HG03139 (cell line): Measurements from ENCODE around the gene ZFR.

Experiments used
- ATAC-seq: cut with Tn5 transposase; IDR thresholded peaks from one replicate; pipeline ENCODE4 v1.9.1; 2021; ENCODE audit not compliant: unreplicated experiment

Gene ZFR

DNA sequence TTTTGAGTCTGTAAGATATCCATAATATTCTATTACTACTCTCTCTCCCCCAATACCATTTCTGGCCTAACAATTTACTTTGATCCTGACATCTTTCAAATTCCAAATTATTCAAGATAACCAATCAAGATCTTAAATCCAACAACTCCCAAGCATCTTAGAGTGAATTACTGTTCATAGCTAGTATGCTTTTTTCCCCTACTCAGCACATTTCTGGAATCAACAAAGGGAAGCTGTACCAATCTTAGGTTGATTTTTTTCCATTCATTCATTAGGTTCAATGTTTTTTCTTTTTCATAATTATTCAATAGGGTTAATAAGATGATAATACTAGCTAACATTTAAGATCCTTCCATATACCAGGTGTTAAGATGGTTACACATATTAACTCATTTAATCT, 81.5 kb downstream of the ZFR start:
- ATAC-seq = no peak

DNA sequence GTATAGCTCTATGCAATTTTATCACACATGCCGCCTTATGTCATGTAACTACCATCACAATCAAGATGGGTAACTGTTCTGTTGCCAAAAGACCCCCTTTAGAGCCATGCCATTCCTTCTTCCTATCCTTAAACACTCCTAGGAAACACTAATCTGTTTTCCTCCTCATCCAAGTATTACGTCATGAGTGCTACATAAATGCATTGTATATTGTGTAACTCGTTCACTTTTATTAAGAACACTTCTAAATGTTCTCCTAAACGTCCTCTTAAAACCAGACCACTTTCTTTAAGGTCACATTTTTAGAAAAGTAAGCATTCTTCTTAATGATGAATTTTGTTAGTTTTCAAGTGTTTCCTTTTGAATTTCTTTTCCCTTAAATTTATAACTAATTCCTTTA, 82.0 kb downstream of the ZFR start:
- ATAC-seq = no peak

DNA sequence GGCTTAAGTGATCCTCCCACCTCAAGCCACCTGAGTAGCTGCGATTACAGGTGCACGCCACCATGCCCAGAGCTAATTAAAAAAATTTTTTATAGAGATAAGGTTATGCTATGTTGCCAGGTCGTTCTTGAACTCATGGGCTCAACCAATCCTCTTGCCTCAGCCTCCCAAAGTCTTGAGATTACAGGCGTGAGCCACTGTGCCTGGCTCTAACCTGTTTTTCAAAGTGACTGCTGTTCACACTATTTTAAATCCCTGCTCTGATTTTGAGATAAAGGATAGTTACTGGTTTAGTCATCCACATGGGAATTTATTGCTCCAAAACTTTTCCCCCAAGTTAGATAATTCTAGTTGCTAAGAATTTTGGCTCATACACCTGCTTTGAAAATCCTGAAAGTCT, 83.6 kb downstream of the ZFR start:
- no peak for ATAC-seq

DNA sequence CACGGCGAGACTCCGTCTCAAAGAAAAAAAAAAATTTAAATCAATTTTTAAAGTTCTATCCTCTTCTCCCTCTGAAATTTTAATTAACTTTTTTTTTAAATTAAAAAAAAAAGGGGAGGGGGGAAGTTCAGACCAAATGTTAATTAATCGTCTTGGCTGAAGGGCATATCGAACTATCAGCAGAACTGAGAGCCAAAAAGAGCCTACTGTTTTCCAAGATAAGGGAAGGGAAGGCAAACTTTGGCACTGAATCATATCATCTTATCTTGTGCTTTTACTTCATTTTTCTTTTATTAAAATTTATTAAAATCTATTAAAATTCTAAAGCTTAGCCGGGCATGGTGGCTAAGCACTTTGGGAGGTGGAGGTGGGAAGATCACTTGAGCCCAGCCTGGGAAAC, 85.9 kb downstream of the ZFR start:
- ATAC-seq = no peak

DNA sequence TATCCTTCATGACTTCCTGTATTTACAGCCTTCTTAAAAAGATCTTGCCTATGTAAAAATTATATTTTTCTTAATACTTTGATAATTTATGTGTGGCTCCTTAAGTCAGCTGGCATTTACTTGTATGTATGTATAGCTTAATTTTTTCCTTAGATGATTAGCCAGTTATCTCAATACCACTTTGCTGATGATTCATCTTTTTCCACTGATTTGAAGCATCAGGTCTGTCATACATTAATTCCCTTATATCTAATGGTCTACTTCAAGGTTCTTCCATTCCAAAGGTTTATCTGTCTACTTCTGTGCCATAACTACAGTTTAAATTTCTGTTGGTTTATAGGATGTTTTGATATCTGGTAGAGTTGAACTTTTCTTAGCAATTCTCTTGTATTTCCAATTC, 86.9 kb downstream of the ZFR start:
- ATAC-seq = no peak

DNA sequence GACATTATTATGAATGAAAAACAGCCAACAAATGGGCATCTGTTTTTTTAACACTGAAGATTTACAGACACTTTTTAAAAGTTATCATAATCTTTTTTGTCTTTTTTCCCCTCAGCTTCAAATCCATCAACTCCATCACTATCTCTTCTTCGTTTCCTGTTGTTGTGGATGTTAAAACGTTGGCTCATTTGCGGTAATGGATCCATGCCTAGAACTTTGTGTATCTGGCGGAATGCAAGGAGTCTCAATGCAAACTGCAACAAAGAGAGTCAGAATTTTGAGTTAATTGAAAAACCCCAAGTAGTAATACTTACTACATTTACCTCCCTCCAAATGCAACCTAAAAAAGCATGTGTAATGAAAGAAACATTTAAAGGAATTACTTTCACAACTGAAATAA, 88.9 kb downstream of the ZFR start:
- no peak for ATAC-seq

DNA sequence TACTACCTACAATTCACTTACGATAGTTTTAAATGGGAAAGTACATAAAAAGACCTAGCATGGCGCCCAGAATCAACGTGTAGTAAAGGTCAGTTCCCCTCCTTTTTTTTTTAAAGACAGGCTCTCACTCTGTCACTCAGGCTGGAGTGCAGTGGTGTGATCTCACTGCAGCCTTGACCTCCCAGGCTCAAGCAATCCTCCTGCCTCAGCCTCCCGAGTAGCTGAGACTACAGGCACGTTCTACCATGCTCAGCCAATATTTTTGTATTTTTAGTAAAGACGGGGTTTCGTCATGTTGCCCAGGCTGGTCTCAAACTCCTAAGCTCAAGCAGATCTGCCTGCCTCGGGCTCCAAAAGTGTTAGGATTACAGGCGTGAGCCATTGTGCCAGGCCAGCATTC, 91.1 kb downstream of the ZFR start:
- ATAC-seq = no peak

DNA sequence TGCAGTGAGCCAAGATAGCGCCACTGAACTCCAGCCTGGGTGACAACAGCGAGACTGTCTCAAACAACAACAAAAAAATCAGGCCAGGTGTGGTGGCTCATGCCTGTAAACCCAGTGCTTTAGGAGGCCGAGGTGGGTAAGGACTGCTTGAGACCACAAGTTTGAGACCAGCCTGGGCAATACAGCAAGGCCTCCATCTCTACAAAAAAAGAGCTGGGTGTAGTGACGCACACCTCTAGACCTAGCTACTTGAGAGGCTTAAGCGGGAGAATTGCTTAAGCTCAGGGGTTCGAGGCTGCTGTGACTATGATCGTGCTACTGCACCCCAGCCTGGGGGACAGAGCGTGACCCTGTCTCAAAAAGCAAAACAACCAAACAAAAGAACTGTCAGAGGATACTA, 91.9 kb downstream of the ZFR start:
- no peak for ATAC-seq

DNA sequence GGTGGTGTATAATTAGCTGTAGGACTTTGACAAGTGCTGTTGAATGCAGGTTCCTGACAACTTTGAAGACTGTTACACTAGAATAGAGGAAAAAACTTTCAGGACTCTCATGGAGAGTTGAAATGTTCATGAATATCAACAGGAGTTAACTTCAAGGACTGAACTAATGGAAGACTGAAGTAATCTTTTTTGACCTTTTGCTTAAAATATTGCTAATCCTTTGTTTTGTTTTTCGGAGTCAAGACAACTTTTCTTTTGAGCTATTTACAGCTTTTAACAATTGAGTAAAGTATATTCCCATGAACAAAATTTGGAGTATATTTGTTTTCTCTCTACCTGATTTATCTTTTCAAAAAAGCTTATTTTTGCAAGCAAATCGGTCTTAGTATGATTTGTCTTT, 97.7 kb downstream of the ZFR start:
- no peak for ATAC-seq

DNA sequence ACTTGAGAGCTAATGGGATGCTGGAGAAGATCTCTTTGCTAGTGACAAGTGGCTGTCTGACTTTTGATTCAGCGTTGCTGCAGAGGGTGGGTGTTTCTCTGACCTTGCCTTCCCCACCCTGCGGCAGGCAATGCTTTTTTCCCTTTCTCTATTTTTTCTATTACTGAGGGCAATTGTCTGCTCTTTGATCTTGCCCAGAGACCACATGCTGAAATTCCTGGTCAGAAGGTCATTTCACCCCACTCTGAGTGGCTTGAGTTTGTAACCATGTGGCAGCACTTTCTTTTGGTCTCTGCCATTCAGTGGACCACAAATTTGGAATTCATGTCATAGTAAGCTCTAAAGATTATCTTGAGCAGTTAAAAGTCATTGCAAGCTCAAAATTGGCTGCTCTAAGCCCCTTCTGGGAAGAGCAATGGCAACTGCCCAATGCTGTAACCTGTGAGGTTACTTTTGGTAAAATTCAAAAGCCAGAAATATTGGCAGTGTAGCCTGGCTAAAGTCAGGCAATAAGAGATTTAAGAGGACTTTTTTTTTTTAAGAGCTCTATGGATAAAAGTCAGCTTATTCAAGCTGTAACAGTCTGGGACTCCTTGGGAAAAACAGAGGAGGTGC, 101.4 kb downstream of the ZFR start:
- no peak for ATAC-seq

DNA sequence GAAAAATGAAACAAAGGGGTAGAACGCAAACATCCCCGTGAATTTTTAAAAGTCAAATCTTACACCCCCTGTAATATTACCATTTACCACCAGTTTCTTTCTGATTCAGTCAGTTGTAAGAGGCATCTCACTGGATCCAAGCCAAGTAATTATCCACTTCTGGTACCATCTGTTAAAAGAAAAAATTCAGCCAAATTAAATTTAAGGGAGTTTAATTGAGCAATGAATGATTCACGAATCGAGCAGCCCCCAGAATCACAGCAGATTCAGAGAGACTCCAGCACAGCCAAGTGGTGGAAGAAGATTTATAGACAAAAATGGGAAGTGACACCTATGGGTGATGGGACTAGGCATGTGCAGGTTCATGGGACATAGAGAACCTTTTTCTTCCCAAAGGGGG, 101.9 kb downstream of the ZFR start:
- ATAC-seq = no peak

DNA sequence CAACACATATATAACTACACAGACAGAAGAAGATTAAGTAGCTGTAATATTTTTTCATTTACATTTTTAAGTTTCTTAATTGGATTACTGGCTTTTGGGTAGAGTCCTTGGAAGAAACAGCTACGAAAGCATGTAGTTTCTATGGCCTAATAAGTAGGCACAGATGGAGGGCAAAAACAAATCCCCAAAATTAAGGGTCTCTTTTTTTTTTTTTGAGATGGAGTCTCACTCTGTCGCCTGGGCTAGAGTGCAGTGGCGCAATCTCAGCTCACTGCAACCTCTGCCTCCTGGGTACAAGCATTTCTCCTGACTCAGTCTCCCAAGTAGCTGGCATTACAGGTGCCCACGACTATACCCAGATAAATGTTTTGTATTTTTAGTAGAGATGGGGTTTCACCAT, 104.7 kb downstream of the ZFR start:
- no peak for ATAC-seq

DNA sequence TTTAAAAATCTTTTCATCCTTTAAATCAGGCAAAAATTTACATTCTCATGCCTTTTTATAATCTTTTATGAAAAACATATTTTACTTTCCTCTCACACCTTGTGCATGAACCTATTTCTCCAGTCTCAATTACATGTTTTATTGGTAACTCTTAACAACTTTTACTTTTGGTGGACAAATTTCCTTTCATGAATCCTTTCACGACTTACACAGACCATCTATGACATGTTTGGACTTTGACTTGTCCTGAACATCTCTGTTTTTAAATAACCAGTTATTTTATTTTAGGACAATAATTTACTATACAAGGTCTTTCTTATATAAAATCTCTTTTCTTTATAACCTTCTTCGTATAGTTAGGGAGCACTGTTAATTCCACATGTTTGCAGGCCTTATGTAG, 105.3 kb downstream of the ZFR start:
- ATAC-seq = no peak

DNA sequence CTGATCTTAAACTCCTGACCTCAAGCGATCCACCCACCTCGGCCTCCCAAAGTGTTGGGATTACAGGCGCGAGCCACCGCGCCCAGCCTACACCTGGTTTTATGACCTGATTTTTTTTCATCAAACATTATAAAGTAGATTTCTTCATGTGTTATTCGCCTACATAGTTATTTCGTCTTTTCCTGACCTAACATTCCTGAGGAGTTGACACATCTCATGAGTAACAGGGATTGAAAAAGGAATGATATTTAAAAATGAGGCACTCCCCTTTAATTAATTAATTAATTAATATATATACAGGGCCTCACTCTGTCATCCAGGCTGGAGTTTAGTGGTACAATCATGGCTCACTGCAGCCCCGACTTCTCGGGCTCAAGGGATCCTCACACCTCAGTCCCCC, 111.6 kb downstream of the ZFR start:
- ATAC-seq = no peak

DNA sequence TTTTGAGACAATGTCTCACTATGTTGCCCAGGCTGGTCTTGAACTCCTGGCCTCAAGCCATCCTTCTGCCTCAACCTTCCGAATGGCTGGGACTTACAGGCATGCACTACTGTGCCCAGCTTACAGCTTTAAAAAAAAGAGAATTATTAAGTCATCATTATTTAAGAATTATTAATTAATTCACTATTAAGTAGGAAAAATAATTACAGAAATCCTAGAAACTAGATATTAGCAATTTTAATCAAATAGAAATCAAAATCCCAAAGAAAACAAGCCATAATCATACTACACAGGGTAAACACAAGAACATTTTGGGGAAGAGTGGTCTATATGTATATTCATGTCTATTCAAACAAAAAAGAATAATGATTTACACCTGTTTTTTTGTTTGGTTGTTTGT, 112.2 kb downstream of the ZFR start:
- ATAC-seq = no peak

DNA sequence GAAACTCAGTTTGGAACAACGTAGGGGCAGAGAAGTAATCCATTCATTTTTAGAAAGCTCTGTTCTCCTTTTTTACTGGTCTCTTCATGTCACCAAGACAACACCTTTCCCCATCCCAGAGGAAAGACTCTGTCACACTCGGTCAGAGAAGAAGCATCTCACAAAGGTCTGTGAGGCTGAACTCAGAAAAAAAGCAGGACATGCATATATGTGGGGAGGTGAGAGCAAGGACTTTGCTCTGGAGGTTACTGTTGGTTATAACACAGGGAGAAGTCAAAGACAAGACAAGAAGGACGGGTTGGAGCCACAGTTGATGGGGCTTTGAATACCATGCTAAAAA, 112.6 kb downstream of the ZFR start:
- no peak for ATAC-seq

DNA sequence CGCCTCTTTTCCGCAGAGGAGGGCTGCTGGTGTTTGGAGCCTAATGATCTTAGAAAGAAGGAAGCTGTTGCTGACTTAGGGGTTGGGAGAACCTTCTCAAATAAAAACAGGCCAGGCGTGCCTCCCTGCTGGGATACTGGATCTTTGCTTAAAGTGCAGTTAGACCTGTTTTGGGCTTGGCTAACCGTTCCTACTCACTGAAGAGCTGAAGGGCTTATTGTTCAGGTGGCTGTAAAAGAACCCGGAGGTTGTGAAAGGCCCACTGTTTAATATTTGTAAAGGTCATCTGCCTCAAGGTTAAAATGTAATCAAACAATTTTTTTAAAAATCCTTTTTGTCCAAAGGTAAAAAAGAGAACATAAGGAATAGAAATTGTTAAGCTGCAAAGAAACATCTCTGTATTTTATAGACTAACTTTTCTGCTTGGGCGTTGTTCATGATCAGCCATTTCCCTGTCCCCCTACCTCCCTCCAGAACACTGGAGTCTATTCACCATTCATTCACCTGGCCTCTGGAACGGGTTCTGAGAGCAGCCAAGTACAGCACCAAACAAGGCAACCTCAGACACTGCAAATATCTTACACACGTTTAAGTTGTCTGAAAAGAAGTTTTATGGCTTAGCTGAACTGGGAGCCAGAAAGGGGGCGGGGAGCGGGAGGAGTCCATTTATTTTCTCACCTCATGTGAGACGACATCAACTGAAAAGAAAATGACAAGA, 113.2 kb downstream of the ZFR start:
- no peak for ATAC-seq

DNA sequence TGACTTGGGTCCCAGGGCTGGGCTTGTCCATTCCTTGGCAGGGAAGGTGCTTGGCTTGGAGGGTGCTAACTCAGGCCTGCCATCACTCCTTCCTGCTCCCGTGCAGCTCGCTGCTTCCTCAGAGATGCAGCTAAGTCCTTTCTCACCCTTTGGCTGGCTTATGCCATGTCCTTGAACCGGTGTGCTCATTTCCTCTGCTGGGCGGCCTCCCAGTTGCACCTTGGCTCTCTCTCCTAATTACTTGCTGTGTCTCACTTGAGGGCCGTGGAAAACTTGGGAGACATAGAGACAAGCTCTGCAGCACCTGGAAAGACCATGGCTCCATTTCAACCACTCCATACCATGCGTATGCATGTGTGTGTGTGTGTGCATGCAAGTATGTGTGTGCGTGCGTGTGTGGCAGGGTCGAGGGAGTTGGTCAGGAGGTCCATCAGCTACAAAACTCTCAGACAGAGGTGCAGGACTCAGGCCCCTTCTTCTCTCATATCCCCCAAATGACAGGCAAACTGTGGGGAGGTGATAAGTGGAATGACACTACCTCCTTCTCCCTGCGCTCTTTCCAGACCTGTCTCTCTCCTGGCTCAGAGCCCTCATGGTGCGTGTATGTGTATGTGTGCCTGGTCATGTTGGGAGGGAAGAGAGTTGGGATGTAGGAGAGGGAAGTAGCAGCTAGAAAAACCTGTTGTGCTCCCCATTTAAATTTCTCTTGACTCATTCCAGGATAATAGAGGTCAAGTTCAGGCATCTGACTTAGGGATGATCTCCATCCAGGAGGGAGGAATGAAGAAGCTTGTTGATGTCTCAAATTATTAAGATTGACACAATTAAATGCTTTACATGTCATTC, 114.2 kb downstream of the ZFR start:
- ATAC-seq = no peak

DNA sequence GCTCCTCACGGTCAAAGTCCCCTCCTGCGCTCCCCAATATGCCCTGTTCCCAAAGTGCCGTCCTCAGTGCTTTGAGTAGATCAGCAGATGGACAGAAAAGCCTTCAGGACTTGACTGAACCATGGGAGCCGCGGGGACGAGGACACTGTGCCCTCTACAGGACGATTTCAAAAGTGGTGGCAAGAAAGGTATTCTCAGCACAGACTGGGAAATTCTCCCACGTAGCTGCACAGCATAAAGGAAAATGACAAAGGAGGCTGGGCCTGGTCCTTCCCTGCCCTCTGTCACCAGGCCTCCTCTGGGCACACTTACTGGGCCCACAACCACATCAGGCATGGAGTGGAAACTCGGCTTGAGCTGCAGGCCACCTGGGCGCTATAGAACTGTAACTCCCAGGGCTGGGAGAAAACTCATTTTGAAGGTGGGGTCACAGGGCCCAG, 115.1 kb downstream of the ZFR start:
- no peak for ATAC-seq

DNA sequence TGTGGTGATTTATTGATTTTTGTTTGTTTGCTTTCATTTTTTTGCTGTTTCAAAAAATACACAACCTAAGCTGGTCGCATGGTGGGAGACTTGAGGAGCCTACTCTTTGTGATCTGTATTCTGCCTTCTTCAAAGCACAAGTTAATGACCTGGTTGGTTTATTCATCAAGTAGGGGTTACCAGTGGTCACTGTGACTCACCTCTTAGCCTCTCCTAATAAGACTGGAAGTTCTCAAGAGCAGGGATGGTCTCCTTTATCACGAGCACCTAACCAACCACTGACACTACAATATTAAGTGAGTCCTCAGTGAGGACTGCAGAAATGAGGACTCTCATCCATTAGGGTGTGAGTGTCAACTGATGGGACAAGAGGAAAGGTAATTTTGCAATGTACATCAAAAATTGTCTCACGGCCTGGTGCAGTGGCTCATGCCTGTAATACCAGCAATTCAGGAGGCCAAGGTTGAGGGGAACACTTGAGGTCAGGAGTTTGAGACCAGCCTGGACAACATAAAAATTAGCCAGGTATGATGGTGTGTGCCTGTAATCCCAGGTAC, 118.2 kb downstream of the ZFR start:
- ATAC-seq = no peak

DNA sequence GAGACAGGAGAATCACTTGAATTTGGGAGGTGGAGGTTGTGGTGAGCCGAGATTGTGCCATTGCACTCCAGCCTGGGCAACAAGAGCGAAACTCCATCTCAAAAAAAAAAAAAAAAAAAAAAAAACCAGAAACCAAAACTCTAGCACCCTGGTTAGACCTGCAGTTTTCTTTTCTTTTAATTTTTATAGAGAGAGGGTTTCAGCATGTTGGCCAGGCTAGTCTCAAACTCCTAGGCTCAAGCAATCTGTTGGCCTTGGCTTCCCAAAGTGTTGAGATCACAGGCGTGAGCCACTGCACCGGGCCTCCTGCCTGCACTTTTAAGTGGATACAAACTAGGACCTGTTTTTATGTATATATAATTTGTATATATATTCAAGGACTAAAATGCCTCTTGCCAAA, 118.9 kb downstream of the ZFR start:
- no peak for ATAC-seq

DNA sequence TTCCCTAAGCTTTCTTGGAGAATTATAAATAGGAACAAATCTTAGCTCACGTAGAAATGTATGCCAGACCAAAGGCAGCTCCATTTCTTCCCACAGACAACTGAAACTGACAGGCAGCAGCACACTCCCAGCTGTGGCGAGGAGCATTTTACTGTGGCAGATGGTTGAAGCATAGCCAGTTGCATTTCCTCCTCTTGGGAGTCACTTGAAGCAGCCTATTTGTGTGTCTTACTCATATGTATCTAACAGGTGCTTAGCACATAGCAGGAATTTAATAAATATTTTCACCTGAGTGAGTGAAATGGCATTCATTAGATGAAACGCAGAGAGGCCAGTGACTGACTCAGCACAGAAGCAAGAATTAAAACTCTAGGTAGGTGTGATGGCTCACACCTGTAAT, 119.5 kb downstream of the ZFR start:
- peak; percentile 45 for ATAC-seq
